ENCODE measurements around the gene S100A16. TPM values are rescaled to one million over a fixed set of nuclear protein-coding genes. Genes with fewer than 3 reads are reported as not detected.

The S100A16 gene
- total and polyA plus RNA-seq, 2 donors (not counting 1 experiment from before 2014, with no cell fraction given): 121 to 182 TPM

DNA sequence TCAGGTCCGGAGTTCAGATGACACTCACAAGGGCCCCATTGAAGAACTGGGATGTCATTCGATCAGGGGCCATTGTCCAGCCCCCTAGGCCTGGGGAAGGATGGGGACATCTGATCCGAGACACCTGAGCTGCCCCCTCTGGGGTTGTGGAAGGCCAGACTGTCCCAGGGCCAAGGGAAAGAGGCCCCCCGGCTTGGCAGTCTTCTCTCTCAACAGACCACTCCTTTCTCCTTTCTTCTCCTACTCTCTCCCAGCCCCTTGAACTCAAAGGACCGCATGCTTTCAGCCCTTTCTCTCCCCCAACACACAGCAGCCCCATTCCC is 16.4 kb upstream of the S100A16 start:
- H2AFZ ChIP-seq (ENCODE audit: low read length): no peak overlapping the region
- TF ChIP-seq CTCF (conservative IDR thresholded peaks at IDR 0.05 in 1 of 2, IDR thresholded peaks at IDR 0.05 in 1 of 2; ENCODE audit: low read depth in 1 of 2, low read length in 2 of 2) (no peak), EZH2 (IDR thresholded peaks at IDR 0.05; ENCODE audit: low read length, missing control alignments) (no peak)
- H3K4me1 ChIP-seq (ENCODE audit: control insufficient read depth, extremely low read depth, insufficient read depth, low read length): peaks cover 9% of the 10 kb centered on the region
- H3K4me3 ChIP-seq (replicated peaks in 1 of 4; ENCODE audit: control extremely low read depth in 1 of 4, insufficient read depth in 1 of 4, low read depth in 3 of 4, low read length in 4 of 4): no peak overlapping the region
- H3K79me2 ChIP-seq (ENCODE audit: control insufficient read depth, insufficient read depth, low read length): peaks cover 16% of the 10 kb centered on the region
- H3K9me3 ChIP-seq (ENCODE audit: control insufficient read depth, insufficient read depth, low read depth, low read length): no peaks in the 10 kb centered on the region
- DNase-seq (ENCODE audit: low read depth in 2 of 2): no peak
- H4K20me1 ChIP-seq (ENCODE audit: control insufficient read depth, extremely low read depth, insufficient read depth, low read length): no peaks in the 10 kb centered on the region
- H3K36me3 ChIP-seq (ENCODE audit: control insufficient read depth, insufficient read depth, low read length): peaks cover 3% of the 10 kb centered on the region
- H3K27ac ChIP-seq (ENCODE audit: insufficient read depth, low read length): no peak overlapping the region
- no peak overlapping the region for H3K4me2 ChIP-seq (ENCODE audit: extremely low read depth, insufficient read depth, low read length)
- H3K27me3 ChIP-seq (ENCODE audit: control insufficient read depth, insufficient read depth, low read length): no peaks in the 10 kb centered on the region
- H3K9ac ChIP-seq (ENCODE audit: insufficient read depth, low read length): no peak overlapping the region

- no peaks in the 10 kb centered on the region for H3K27me3 ChIP-seq (ENCODE audit: control insufficient read depth, insufficient read depth, low read length)
- H3K79me2 ChIP-seq (ENCODE audit: control insufficient read depth, insufficient read depth, low read length): peaks cover 16% of the 10 kb centered on the region
- no peak overlapping the region for H2AFZ ChIP-seq (ENCODE audit: low read length)
- no peaks in the 10 kb centered on the region for H4K20me1 ChIP-seq (ENCODE audit: control insufficient read depth, extremely low read depth, insufficient read depth, low read length)
- DNase-seq (ENCODE audit: low read depth in 2 of 2): no peak
- no peak overlapping the region for H3K4me2 ChIP-seq (ENCODE audit: extremely low read depth, insufficient read depth, low read length)
- H3K4me3 ChIP-seq (replicated peaks in 1 of 4; ENCODE audit: control extremely low read depth in 1 of 4, insufficient read depth in 1 of 4, low read depth in 3 of 4, low read length in 4 of 4): no peak overlapping the region
- H3K9me3 ChIP-seq (ENCODE audit: control insufficient read depth, insufficient read depth, low read depth, low read length): no peaks in the 10 kb centered on the region
- H3K36me3 ChIP-seq (ENCODE audit: control insufficient read depth, insufficient read depth, low read length): peaks cover 3% of the 10 kb centered on the region
- TF ChIP-seq EZH2 (IDR thresholded peaks at IDR 0.05; ENCODE audit: low read length, missing control alignments): no peak
- TF ChIP-seq CTCF (conservative IDR thresholded peaks at IDR 0.05 in 1 of 2, IDR thresholded peaks at IDR 0.05 in 1 of 2; ENCODE audit: low read depth in 1 of 2, low read length in 2 of 2): no peak
- no peak overlapping the region for H3K9ac ChIP-seq (ENCODE audit: insufficient read depth, low read length)
- H3K4me1 ChIP-seq (ENCODE audit: control insufficient read depth, extremely low read depth, insufficient read depth, low read length): peaks cover 9% of the 10 kb centered on the region
- H3K27ac ChIP-seq (ENCODE audit: insufficient read depth, low read length): no peak overlapping the region
Measured at GRCh38 chr1:153628638-153629342, 15.9 kb upstream of the S100A16 start.

DNA sequence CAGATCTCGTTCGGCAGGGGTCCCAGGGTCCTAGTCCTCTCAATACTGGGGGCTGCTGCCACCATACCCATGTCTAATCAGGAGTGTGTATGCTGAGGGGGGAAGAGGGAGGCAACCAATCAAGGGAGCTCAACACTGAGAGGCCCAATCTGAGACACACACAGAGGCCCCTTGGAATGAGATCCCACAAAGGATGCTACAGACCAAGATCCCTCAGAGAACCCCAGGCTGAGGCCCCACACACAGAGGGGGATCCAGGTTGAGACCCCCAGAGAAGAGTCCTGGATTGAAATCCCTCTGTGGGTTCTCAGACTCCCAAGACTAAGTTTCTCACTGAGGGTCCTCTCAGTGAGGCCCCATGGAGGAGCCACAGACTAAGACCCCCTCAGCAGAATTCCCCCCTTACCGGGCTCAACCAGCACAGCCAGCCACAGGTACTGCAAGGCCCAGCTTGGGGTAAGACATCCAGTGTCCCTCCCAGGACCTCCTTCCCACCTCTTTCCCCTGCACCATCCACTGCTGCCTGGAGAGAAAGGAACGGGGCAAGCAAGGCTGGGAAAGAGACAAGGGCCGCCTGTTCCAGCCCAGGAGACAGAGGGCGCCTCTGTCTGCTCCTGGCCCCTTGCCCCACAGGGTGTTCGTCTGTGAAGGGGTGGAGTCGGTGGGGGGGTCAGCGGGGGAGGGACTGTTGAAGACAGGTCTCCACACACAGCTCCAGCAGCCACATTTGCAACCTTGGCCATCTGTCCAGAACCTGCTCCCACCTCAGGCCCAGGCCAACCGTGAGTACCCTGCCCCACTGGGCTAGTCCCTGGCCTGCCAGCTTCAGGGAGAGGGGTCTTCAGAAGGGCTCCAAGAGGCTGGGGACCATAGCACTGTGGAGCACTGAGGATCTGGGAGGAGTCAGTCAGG is 15.0 kb upstream of the S100A16 start, which contains the start of gene S100A1:
TSS of gene S100A1 (plus strand) at position 720 of the 912 bp plus-strand sequence. CDS start 2,088 bp downstream, outside the sequence.
- H3K27ac ChIP-seq (ENCODE audit: insufficient read depth, low read length): peak within 1 kb of the TSS; percentile 95
- no peaks in the 10 kb centered on the region for H4K20me1 ChIP-seq (ENCODE audit: control insufficient read depth, extremely low read depth, insufficient read depth, low read length)
- DNase-seq (ENCODE audit: low read depth in 2 of 2): no peak
- no peaks in the 10 kb centered on the region for H3K27me3 ChIP-seq (ENCODE audit: control insufficient read depth, insufficient read depth, low read length)
- peak within 1 kb of the TSS; percentile 75 for H3K4me2 ChIP-seq (ENCODE audit: extremely low read depth, insufficient read depth, low read length)
- peaks cover 3% of the 10 kb centered on the region for H3K36me3 ChIP-seq (ENCODE audit: control insufficient read depth, insufficient read depth, low read length)
- peaks cover 18% of the 10 kb centered on the region for H3K79me2 ChIP-seq (ENCODE audit: control insufficient read depth, insufficient read depth, low read length)
- no peak within 1 kb of the TSS for H2AFZ ChIP-seq (ENCODE audit: low read length)
- peak within 1 kb of the TSS; percentile 84 for H3K9ac ChIP-seq (ENCODE audit: insufficient read depth, low read length)
- H3K9me3 ChIP-seq (ENCODE audit: control insufficient read depth, insufficient read depth, low read depth, low read length): no peaks in the 10 kb centered on the region
- TF ChIP-seq EZH2 (IDR thresholded peaks at IDR 0.05; ENCODE audit: low read length, missing control alignments) (no peak), CTCF (conservative IDR thresholded peaks at IDR 0.05 in 1 of 2, IDR thresholded peaks at IDR 0.05 in 1 of 2; ENCODE audit: low read depth in 1 of 2, low read length in 2 of 2) (peak in 1 of 2 donors; percentile 64)
- H3K4me3 ChIP-seq (replicated peaks in 1 of 4; ENCODE audit: control extremely low read depth in 1 of 4, insufficient read depth in 1 of 4, low read depth in 3 of 4, low read length in 4 of 4): peak within 1 kb of the TSS; percentile 72 to 89 (median 78)
- H3K4me1 ChIP-seq (ENCODE audit: control insufficient read depth, extremely low read depth, insufficient read depth, low read length): peaks cover 2% of the 10 kb centered on the region
